NT2/D1 (cell line): ENCODE results near the gene ZDHHC5.
"Not testable (repeated sequence)": the region's sequence is repeated elsewhere in the genome, so short reads cannot be mapped to it uniquely, and the experiment has no call there.

Experiments
- DNase-seq: peaks from one replicate; pipeline ENCODE4 v3.0.0-alpha.2; 2011; ENCODE audit warnings: low read depth, low spot score
- H3K27me3 ChIP-seq: 2 replicates; pipeline ENCODE4 v1.6.0; 2011; ENCODE audit warnings: mild to moderate bottlenecking; ENCODE audit not compliant: insufficient read length, insufficient read depth
- H3K36me3 ChIP-seq: 2 replicates; pipeline ENCODE4 v1.6.1; 2011; ENCODE audit warnings: mild to moderate bottlenecking, low read length, mixed read lengths; ENCODE audit not compliant: insufficient read depth, insufficient read length
- H3K4me1 ChIP-seq: 2 replicates; pipeline ENCODE4 v1.5.1; 2011; ENCODE audit not compliant: insufficient read depth, insufficient read length
- H3K4me3 ChIP-seq: 2 replicates; pipeline ENCODE4 v1.5.1; 2011; ENCODE audit warnings: low read depth; ENCODE audit not compliant: insufficient read length
- H3K9ac ChIP-seq: 2 replicates; pipeline ENCODE4 v1.6.0; 2011; ENCODE audit warnings: low read depth; ENCODE audit not compliant: insufficient read length
- H3K9me3 ChIP-seq: 2 replicates; pipeline ENCODE4 v1.5.1; 2011; ENCODE audit warnings: mild to moderate bottlenecking, low read length; ENCODE audit not compliant: insufficient read depth
- SUZ12 ChIP-seq: IDR thresholded peaks from 2 replicates; pipeline ENCODE4 v1.6.1; 2011; ENCODE audit not compliant: insufficient read length, insufficient read depth; ENCODE audit errors: extremely low read depth
- YY1 ChIP-seq: IDR thresholded peaks from 2 replicates; pipeline ENCODE4 v1.6.1; 2011; ENCODE audit not compliant: insufficient read length, insufficient read depth
- ZNF274 ChIP-seq: IDR thresholded peaks from 2 replicates; pipeline ENCODE4 v1.6.1; 2011; ENCODE audit warnings: mild to moderate bottlenecking, low read depth, low read length

The ZDHHC5 gene

DNA sequence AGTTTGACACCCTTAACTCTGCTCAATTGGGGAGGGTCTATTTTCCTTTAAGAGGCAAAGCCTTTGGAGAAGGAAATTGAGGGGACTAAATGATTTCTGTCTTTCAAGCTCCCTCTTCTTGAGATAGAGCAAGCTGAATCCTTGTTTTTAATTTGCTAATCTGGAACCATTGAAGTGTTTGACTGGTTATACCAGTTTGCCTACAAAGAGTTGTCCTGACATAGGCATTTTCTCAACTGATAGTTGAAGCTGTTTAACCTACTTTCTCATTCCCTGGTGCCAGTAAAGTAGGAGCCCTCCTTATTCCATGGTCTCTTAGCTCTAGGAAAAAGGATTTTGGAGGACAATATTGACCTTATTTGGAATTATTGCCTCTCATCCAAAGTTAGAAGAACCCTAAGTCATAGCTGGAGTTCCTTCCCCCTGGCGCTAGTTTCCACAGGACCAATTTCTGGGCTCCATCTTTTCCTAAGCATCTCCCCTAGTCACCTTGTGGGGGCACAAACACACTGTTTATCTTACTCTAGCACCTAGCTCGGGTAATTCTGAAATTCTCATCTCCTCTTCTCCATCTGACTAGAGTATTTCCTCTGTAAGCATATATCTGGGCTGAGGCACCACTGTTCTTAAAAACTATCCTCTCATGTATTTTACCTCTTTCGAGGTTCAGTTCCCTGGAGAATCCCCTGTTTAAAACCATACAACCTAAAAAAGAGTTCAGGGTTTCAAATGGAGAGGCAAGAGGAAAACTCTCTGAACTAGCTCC lies 7.4 kb downstream of the ZDHHC5 start:
- Histone ChIP-seq H3K9me3 (no peaks in the 10 kb centered on the region), H3K4me1 (no peaks in the 10 kb centered on the region), H3K9ac (no peak overlapping the region), H3K4me3 (no peak overlapping the region), H3K27me3 (no peaks in the 10 kb centered on the region), H3K36me3 (peaks cover 67% of the 10 kb centered on the region)
- DNase-seq: no peak
- TF ChIP-seq YY1 (no peak), ZNF274 (no peak), SUZ12 (no peak)

GRCh38 chr11:57679396-57679795 lies 11.5 kb downstream of the ZDHHC5 start:
- H3K9ac ChIP-seq: no peak overlapping the region
- no peaks in the 10 kb centered on the region for H3K4me1 ChIP-seq
- no peak overlapping the region for H3K4me3 ChIP-seq
- TF ChIP-seq SUZ12: no peak
- H3K9me3 ChIP-seq: no peaks in the 10 kb centered on the region
- peaks cover 76% of the 10 kb centered on the region for H3K36me3 ChIP-seq
- no peak for DNase-seq
- H3K27me3 ChIP-seq: no peaks in the 10 kb centered on the region

GRCh38 chr11:57680552-57680874 lies 12.6 kb downstream of the ZDHHC5 start:
- Histone ChIP-seq H3K9me3 (no peaks in the 10 kb centered on the region), H3K27me3 (no peaks in the 10 kb centered on the region), H3K4me3 (no peak overlapping the region), H3K4me1 (no peaks in the 10 kb centered on the region), H3K9ac (no peak overlapping the region), H3K36me3 (peaks cover 76% of the 10 kb centered on the region)
- DNase-seq: no peak
- TF ChIP-seq ZNF274 (no peak), YY1 (no peak), SUZ12 (no peak)

DNA sequence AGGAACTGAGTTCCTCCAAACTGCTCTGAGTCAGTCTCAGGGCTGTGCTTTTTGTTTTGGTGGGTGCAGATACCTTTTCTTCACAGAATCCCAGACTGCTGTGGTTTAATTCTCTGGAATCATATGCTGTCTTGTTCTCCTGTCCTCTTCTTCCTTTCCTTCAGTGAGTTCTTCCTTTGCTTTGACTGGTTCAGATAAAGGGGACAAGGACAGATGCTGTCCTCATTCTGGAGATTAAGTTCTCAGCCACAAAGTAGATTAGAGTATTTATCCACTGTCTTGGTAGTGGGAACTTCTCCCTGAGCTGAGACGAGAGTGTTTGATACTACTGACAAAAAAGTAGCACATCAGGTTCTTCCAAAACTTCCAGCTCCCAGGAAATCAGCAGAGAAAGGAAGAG lies 13.3 kb downstream of the ZDHHC5 start:
- Histone ChIP-seq H3K27me3 (no peaks in the 10 kb centered on the region), H3K9ac (no peak overlapping the region), H3K4me3 (no peak overlapping the region), H3K4me1 (no peaks in the 10 kb centered on the region), H3K9me3 (no peaks in the 10 kb centered on the region), H3K36me3 (peaks cover 78% of the 10 kb centered on the region)
- DNase-seq: no peak
- TF ChIP-seq YY1: no peak
- no peak for TF ChIP-seq ZNF274
- no peak for TF ChIP-seq SUZ12

DNA sequence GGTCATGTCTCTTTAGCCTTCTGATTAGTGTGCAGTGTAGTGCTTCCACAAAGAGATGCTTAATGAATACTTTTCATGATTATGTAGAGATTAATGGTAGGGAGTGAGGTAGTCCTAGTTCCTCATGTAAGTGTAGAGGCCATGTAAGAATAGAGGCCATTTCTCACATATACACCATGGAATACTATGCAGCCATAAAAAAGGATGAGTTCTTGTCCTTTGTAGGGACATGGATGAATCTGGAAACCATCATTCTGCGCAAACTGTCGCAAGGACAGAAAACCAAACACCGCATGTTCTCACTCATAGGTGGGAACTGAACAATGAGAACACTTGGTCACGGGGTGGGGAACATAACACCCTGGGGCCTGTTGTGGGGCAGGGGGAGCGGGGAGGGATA lies 22.6 kb downstream of the ZDHHC5 start:
- H3K4me1 ChIP-seq, DNase-seq, H3K9me3 ChIP-seq, H3K27me3 ChIP-seq, H3K9ac ChIP-seq, H3K4me3 ChIP-seq: not testable (repeated sequence)
- peaks cover 85% of the 10 kb centered on the region for H3K36me3 ChIP-seq

GRCh38 chr11:57698843-57699365 lies 31.0 kb downstream of the ZDHHC5 start:
- Histone ChIP-seq H3K4me3 (no peak overlapping the region), H3K4me1 (peaks cover 2% of the 10 kb centered on the region), H3K9ac (no peak overlapping the region), H3K9me3 (no peaks in the 10 kb centered on the region), H3K27me3 (no peaks in the 10 kb centered on the region), H3K36me3 (peaks cover 80% of the 10 kb centered on the region)
- no peak for TF ChIP-seq SUZ12
- no peak for DNase-seq

GRCh38 chr11:57699813-57700212 lies 31.9 kb downstream of the ZDHHC5 start:
- peaks cover 2% of the 10 kb centered on the region for H3K4me1 ChIP-seq
- TF ChIP-seq ZNF274 (no peak), SUZ12 (no peak), YY1 (no peak)
- H3K9ac ChIP-seq: no peak overlapping the region
- peaks cover 83% of the 10 kb centered on the region for H3K36me3 ChIP-seq
- H3K4me3 ChIP-seq: no peak overlapping the region
- H3K9me3 ChIP-seq: no peaks in the 10 kb centered on the region
- H3K27me3 ChIP-seq: no peaks in the 10 kb centered on the region
- DNase-seq: no peak

- TF ChIP-seq SUZ12 (no peak), ZNF274 (no peak), YY1 (no peak)
- H3K27me3 ChIP-seq: no peaks in the 10 kb centered on the region
- no peak overlapping the region for H3K9ac ChIP-seq
- DNase-seq: no peak
- peaks cover 2% of the 10 kb centered on the region for H3K4me1 ChIP-seq
- H3K4me3 ChIP-seq: no peak overlapping the region
- peaks cover 81% of the 10 kb centered on the region for H3K36me3 ChIP-seq
- H3K9me3 ChIP-seq: no peaks in the 10 kb centered on the region
Measured at GRCh38 chr11:57700425-57700824, 32.5 kb downstream of the ZDHHC5 start.
